Stimulated activated CD8-positive, alpha-beta memory T cell treated with anti-CD3 and anti-CD28 coated beads, Interleukin-4, amount 100 ng/mL, for 24 hours (primary cell): ENCODE measurements around the gene SKAP1.

Source experiments
- DNase-seq: peaks from one replicate; pipeline ENCODE4 v3.0.0-alpha.2; 2020; ENCODE audit warnings: low read depth

The SKAP1 gene

DNA sequence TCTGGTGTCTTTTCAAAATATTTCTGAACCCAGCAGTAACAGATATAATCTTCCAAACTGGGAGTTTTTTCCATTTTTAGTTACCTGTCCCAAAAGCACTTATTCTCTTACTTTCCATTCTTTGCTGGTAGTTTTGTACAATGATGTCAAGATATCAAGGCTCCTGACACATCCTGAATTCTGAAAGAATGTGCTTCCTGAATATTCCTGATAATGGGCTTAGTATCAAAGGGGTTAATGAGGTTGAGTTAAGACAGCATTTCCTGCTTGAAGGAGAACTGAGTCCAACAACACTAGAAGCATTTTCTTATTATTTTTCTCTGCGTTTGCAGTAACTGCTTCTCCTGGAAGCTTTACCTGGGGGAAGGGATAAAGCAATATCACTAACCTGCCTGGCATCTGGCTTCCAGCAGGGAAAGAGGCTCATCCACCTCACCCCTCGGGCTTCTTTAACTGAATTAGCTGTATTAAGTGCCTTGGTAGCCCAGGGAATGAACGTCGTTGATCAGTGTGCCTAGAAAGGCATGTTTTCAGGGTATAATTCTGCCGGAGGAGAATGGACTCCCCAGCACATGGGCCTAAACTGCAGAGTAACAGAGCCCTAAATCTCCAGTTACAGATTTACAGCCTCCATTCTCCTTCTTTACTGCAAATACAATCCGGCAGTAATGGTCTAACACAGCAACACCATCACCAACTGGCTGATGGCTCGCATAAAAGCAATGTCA, 188.1 kb downstream of the SKAP1 start:
- no peak for DNase-seq

DNA sequence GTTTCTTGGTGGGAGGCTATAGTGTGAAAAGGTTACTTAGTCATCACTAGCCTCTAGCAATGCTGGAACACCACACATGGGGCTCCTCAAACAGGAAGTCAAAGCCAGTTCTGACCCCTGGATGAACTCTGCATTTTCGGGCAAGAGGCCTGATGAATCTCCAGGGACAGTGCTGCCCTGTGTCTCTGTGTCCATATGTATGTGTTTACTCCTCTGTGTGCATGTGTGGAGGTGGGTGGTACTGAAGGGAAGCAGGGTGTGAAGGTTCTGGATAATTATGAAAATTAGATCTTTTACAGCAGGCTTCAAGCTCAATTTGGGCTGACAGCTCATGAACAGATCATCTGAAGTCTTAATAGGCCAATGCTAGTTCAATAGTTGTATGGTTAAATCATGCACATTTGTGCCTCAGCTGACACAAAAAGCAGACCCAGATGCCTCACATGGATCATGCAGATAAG, 188.9 kb downstream of the SKAP1 start:
- no peak for DNase-seq

DNA sequence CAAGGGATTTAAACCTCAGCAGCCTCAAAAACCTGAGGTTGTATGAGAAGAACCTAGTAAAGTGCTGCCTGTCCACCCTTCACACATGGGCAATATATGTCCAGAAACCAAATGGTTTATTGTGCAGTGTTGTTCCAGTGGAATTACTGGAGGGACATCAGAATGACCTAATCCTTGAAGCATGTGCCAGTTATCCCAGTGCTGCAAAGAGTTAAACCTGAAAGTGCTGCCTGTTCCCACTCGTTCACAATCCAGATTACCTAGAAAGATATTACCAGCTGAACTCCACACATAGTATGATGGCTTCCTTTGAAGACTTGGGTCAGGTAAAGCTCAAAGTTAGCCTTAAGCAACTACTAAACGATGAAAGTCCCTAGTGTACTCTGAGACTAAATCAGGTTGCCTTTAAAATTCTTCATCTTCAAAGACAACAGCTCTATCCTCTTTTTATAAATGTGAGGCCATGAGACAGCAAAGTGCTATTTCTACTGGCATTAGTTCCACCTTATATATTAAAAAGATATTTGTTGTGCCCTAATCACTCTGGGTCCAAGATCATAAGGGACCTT, 189.4 kb downstream of the SKAP1 start:
- DNase-seq = no peak

- DNase-seq = no peak
These were observed 189.9 kb downstream of the SKAP1 start for GRCh38 chr17:48240122-48240521.

DNA sequence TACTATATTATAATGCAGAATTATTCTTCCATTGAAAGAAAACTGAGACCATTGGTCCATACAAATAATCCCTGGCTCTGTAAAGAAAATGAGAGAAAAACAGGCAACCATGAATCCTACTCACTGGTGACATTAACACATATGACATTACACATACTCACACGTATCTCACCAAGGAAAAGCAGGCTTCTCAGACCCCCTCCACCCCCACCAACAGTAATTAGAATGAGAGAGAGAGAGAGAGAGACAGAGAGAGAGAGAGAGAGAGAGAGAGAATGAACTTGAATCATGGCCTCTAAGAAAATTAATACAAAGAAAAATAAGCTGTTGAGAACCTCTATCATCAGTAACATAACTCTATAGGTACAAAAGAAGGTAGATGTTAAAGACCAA, 190.4 kb downstream of the SKAP1 start:
- DNase-seq = no peak

DNA sequence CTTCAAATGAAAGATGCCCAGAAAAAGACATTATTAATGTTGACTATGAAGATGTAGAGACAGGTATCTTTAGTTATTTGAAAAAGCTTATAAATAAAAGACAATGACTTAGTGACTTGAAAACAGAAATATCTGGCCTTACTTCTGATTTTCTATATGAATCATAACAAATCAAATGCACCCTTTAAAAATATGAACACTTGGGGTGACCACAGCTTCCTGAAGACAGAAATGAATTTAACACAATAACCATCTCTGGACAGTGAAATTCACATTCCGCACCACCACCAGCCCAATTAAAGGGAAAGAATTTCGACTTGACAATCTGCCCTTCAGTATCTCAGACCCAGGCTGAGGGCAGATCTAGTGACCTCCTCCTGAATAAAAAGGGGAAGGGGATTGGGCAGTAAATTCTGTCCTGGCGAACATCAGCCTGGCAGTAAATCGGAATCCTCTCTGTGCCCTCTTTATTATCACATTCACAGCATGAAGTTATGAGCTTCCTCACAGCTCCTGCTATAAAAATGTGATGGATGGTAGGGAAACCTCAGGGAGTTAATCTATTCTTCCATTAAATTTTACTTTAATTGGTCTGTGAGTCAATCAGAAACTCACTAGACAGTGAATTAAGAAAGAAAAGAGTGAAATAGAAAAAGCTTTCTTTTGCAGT, 190.9 kb downstream of the SKAP1 start:
- no peak for DNase-seq

DNA sequence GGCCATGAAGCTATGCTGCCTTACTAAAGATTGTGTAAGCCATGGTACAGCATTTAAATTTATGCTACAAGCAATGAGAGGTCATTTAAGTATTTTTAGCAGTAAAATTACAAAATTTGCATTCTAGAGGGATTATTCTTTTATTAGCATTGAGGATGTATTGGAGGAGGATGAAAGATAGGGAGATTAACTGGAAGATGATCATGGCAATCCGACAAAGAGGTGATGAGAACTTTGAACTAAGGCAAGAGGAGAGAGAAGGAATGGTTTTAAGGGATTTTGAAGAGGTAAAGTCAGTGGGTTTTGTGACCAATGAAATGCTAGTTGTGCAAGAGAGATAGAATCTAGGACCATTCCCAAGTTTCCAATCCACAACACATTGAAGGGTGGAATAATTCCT, 192.6 kb downstream of the SKAP1 start:
- DNase-seq = no peak

GRCh38 chr17:48236681-48237134, 193.3 kb downstream of the SKAP1 start:
- no peak for DNase-seq

- DNase-seq = no peak
These were observed 195.1 kb downstream of the SKAP1 start for GRCh38 chr17:48234922-48235321.

DNA sequence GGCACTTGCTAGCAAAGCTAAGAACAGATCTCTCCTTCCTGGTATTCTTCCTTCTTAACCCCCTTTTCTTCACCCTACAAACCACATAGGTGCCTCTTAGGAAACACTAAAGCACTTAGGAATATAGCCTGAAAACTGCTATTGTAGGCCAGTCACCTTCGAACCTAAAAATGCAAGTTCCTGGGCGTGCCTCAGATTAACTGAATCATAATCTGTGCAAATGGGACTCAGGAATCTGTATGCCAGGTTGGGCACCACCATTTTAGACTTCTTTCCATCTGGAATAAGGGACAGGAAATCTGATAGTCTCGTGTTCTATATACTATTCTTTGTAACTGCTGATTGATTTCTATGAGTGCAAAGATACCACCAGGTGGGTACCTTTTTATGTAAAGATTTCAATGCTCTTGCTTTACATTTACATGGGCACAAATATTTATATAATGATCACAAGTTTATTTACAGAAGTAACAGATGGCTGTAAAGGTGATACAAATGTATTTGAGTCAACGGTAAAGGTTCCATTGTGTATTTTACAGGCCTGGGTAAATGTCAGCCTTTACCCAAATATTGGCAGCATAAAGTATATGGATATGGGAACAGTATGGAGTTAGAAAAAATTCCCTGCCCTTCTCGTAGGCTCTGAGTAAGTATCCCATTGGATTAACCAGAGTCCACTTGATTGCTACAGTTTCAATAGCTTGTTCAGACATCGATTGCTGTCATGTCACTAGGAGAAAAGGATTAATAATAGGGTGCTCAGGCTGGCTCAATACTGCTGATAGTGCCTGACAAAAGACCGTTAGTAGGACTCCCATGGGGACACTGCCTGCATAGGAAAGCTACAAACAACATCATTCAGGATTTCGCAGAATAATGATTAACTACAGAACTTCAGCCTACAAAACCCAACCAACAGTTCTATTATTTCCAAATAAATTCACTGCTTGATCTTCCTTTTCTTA, 197.7 kb downstream of the SKAP1 start:
- no peak for DNase-seq

GRCh38 chr17:48229936-48230335, 200.1 kb downstream of the SKAP1 start:
- no peak for DNase-seq

DNA sequence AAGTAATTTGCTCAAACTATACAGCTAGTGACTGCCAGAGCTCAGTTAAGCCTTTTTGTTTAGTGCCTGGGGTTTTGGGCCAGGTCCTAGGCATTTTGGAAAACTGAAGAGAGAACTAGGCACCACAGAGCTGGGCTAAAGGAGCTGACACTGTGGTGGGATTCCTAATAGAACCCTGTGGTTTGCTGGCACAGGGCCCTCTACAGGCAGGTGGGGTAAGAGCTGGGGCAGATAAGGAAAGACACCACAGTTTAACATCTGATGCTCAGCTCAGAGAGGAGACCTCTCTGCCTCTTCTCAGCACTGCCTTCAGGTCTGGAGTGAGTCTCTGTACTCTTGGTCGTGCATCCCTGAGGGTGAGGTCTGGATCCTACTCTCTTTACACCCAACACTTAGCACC, 201.3 kb downstream of the SKAP1 start:
- DNase-seq = no peak

GRCh38 chr17:48225725-48226567, 204.1 kb downstream of the SKAP1 start:
- DNase-seq = no peak

- no peak for DNase-seq
These were observed 206.1 kb downstream of the SKAP1 start for GRCh38 chr17:48223945-48224344.

DNA sequence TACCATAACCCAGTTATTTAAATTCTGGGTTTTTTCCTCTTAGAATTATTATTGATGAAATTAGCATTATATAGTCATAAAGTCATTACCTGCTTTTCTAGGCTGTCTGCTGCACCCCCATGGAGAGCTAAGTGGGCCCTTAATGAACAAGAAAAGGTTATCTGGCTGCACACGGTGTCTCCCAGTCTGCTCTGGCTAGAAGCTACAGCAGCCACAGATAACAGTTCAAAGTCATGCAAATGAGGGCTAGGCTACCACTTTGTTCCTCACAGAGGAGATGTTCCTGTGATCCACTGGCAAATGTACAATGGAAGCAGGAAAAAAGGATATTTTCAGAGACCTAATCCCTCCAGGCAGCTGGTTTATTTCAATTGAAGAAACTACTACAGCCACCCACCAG, 210.4 kb downstream of the SKAP1 start:
- DNase-seq = no peak

DNA sequence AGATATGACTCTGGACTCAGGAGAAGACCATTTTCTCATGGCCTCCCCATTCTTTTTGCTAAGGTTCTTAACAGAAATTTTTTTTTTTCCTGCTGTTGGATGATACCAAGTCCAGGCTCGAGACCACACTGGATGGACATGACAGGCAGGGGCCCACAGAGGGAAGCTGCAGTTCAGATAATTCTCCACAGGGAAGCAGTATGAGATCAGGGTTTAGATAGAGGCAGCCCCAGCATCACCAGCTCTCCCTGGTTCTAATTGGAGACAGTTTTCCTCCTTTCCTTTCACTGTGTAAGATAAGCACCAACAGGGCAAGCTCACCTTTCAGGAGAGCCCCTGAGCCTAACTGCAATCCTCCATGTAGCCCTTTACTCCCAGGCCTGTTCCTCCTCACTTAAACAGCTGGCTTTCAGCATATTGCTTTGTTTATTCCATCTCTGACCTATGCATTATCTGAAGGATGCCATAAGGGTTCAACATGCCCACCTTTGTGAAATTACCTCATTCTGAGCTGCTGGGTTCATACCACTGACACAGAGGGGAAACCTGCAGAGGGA, 214.4 kb downstream of the SKAP1 start:
- DNase-seq = no peak

DNA sequence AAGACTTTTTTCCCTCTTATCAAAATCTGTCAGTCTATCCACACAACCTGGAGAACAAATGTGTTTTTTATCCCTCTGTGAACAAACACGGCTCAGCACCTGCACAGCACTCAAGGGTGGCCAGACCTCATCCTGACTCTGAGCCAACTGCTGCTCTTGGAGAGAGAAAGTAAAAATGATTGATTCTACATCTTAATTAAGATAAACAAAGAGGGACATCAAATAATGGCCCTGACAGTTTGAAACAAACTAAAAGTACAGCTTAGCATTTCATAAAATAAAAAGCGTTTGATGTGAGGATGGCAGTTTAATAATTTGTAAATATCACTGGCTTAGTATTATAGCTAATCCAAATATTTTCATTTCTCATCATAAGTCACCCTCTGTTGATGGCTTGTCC, 216.2 kb downstream of the SKAP1 start:
- no peak for DNase-seq

DNA sequence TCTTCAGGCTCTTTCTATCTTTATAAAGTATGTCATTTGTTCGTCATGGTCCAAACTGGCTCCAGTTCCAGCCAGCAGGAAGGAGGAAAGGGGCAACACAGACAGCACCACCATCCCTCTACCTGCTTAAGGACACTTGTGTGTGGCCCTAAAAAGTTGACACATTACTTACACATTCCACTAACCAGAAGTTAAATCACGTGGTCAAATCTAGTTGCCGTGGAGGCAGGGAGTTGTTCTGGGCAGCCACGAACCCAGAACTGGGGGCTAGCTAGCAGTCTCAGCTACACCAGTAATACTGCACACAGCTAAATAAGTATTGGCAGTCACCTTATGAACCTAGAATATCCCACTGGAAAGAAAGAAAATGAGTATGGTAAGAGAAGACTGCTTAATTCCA, 218.2 kb downstream of the SKAP1 start:
- DNase-seq = no peak

GRCh38 chr17:48211011-48211410, 219.0 kb downstream of the SKAP1 start:
- DNase-seq = no peak

- no peak for DNase-seq
These were observed 220.0 kb downstream of the SKAP1 start for GRCh38 chr17:48209973-48210372.
